CD4-positive, alpha-beta T cell treated with Interferon alpha-2 for 1 hour (primary cell): ENCODE measurements around the gene FLAD1.

Experiments used
- DNase-seq, 2 donors: peaks; one replicate each; pipeline ENCODE4 v3.0.0-alpha.2; 2020 to 2022

The FLAD1 gene

GRCh38 chr1:155018617-155019348, 35.6 kb downstream of the FLAD1 start:
- no peak for DNase-seq

GRCh38 chr1:155019377-155020245, 36.5 kb downstream of the FLAD1 start:
- no peak for DNase-seq

DNA sequence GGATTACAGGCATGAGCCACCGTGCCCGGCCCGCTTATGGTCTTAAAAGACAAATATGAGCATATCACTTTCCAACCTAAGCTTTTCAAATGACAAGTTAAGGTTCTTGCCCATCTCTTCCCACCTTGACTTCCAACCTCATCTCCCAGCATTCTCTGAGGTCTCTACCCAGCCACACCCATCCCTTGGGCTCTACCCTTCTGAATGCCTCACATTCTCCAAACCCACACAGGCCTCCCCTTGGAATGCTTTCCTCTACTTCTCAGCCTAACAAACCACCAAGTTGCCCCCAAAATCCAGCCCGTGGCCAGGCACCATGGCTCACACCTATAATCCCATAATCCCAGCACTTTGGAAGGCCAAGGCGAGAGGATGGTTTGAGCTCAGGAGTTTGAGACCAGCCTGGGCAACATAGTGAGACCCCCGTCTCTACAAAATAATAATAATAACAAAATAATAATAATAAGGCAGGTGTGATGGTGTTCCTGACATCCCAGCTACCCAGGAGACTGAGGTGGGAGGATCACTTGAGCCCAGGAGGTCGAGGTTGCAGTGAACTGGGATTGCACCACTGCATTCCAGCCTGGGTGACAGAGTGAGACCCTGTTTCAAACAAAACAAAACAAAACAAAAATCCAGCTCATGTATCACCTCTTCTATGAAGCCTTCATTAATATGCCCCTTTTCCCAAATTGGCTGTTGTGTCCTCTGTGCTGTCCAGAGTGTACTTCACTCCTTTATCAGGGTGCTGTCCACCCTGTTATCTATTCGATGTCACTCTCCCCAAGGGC, 39.2 kb downstream of the FLAD1 start:
- no peak for DNase-seq

DNA sequence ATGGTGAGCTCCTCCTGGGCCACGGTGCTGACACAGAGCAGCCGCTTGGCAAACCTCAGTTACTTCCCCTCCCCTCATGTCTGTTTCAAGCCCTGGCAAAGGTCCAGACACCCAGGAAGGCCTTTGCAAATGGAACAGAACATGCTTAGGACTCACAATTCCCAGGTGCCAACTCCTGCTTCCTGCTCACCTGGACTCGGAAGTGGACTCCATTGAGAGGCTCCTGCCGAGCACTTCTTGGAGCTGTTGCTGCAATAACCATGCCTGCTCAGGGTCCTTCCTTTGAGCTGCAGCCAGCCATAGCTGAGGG, 39.7 kb downstream of the FLAD1 start:
- no peak for DNase-seq

- no peak for DNase-seq
Measured at GRCh38 chr1:155023627-155024026, 40.5 kb downstream of the FLAD1 start.

DNA sequence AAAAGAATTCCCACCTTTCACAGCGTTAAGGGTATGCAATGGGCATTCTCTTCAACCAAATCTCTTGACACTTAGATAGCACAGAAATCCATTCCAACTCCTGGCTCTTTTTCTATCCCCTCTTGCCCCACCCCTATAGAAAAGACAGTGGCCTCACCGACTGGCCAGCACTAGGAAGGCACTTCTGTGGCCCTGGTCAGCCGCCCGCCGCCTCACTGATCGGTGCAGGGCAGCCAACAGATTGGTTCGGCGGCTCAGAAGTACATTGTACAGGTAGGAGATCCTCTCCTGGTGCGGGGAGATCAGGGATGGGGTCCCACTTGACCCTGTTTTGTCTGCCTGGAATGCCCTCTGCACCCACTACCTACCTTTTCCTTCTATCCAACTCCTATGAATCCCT, 41.2 kb downstream of the FLAD1 start:
- DNase-seq = no peak

- DNase-seq = no peak
Measured at GRCh38 chr1:155026154-155026553, 43.0 kb downstream of the FLAD1 start.

- DNase-seq = no peak
Measured at GRCh38 chr1:155026588-155026987, 43.4 kb downstream of the FLAD1 start.

- DNase-seq = no peak
Measured at GRCh38 chr1:155029513-155030242, 46.5 kb downstream of the FLAD1 start.

DNA sequence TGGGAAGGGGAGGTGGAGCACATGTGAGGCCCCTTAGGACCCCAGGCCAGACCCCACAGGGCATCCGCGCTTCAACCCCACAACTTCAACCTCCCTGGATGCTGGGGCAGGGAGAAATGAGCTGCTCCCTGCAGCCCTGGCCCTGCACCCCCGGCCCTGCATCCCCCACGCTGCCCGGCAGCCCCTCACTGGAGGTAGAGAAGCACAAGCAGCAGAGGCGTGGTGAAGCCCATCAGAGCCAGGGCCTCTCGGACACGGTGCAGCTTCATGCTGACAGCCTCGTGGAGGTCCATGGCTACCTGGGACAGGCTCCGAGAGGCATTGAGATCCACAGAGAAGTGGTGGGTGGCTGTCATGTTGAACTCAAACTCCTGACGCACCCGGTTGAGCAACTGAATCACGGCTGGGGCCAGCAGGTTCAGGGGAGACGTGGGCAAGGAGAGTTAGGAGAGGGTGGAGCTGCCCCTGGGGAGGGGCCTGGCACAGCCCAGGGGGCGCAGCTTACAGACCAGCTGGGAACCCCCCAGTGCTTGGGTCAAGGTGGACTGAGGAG, 47.2 kb downstream of the FLAD1 start:
- DNase-seq = no peak

DNA sequence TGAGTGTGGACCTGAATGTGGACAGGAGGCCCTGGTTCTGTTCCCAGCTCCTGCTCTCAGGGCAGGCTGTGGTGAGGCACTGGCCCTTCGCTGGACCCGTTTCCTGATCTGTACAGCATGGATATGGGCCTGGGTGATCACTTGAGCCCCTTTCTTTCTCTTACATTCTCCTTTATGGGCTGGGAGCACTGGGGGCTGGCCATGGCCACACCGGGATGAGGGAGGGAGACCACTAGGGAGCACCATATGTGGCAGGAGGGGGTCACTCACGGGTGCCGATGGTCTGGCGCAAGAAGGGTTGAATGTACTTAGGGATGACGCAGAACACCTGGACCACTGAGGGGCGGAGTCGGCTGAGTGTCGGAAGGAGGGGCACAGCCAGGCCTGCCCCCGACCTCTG, 47.8 kb downstream of the FLAD1 start:
- DNase-seq = no peak

GRCh38 chr1:155032886-155033285, 49.7 kb downstream of the FLAD1 start:
- DNase-seq = no peak

DNA sequence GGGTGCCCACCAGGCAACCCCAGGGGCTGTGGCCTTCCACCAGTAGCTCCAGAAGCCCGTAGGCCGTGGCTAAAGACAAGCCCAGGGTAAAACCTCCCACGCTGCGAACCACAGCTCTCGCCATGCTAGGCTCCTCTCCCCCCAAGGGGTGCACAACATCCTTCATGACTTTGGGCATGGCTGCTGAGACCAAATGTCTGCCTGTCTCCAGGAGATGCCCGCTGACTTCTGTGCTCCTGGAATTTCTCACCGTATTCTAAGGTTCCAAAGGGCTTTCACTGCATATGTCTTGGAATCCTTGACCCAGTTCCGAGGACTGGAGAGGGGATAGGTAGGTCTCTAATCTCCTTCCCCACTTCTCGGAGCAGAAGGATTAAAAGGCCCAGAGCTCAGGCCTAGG, 50.4 kb downstream of the FLAD1 start, which contains the start of the genes DCST1 and DCST2:
DCST1 (plus strand) TSS at position 301 of the 400 bp plus-strand sequence. CDS start 213 bp downstream, outside the sequence.
DCST2 (minus strand) TSS at position 258 of the 400 bp plus-strand sequence; CDS start at position 178, 80 bp downstream.
- no peak for DNase-seq

GRCh38 chr1:155034318-155035208, 51.4 kb downstream of the FLAD1 start:
- no peak for DNase-seq

DNA sequence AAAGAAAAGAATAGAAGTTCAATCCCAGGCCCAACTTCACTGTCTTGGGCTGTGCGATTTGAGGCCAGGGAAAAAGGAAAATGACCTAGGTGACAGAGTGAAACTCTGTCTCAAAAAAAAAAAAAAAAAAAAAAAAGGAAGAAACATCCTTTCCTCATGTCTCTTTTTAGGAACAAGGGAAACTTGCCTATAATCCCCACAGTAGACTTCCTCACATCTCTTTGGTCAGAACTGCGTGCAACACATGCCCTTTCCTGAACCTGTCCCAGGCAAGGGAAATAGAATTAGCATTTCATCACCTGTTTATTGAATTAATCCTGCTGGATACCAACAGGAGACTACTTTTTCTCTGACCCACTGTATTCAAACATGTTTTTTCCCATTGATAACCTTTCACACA, 52.8 kb downstream of the FLAD1 start:
- DNase-seq = no peak

DNA sequence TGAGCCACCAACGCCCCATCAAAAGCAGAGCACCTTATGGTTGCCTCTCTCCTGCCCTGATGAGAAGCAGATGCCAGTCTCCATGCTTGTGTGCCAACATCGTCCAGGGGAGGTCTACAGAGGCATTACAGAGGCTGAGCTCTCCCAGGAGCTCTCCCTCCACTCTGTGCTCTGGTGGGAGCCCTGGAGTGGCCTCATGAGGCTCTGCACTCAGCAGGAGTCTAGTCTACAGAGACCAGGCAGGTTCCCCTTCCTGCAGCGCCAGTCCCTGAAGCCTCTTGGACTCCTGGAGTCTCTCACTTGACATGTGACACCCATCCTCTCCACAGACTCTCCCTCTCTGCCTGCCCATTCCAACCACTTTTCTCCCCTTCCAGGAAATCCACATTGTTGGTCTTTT, 53.9 kb downstream of the FLAD1 start:
- DNase-seq = no peak

DNA sequence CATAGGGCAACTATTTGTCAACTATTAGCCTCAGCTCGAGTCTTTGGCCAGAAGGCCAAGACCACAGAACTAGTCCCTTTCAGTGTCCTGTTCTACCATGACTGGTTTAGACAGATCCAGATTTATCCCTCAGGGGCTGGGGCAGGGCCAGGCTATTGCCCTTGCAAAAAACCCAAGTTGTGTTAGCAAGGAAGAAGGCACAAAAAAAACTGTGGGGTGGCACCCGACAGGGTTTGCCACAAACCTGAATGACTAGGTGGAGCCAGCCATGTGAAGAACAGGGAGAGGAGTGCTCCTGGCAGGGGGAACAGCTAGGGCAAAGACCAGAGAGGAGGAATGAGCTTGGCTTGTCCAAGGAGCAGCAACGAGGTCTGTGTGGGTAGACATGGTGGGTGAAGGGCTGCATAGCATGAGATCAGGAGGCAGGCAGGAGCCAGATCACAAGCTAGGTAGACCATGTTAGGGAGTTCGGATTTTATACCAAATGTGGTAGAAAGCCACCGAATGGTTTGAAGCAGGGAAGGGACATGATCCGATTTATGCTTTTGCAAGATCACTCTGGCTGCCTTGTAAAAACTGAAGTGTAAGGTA, 54.8 kb downstream of the FLAD1 start:
- no peak for DNase-seq

DNA sequence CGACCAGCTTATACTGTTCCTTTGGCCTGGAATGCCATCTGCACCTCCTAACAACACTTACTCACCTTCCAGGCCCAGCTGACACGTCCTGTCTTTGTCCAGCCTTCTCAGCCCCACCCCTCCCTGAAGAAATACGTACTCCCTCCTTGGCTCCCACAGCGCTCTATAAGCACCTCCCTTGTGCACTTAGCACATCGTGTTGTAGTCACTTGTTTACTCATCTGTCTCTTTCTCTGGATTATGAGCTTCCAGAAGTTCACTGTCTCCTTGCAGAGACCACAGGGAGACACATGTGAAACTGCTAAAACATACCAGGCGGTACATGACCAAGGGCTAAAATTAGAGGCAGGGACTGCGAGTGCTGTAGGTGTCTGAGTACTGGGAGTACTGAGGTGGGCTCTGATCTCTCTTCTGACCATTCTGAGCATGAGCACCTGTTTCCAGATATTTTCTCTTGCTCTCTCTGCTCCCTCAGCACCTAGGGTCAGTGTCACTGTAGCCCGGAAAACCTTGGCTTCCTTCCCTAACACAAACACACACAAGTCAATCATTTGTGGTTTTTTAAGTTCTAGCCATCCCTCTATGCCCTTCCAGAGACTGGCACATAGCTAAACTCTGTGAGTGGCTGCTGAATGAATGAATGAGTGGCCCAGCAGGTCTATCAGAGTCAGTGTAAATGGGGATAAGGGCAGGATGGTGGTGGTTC, 55.6 kb downstream of the FLAD1 start:
- no peak for DNase-seq

- DNase-seq = no peak
Measured at GRCh38 chr1:155039308-155039669, 56.1 kb downstream of the FLAD1 start.
